Calu3 (cell line): ENCODE data around the gene FILIP1L. TPM values are rescaled to one million over a fixed set of nuclear protein-coding genes. Genes with fewer than 3 reads are reported as not detected.

Source experiments
- BruUV-seq: library from RNA; stranded (reverse); fragments of 400-500 nt; replicated peaks from 2 replicates; lab custom pipeline; 2021; lab: Mats Ljungman, UMichigan
- CTCF ChIA-PET: fragments of 300-600 bp; sonication (Branson Sonifier 250); formaldehyde crosslinking; loops from one replicate; lab custom pipeline; 2022; ENCODE audit warnings: antibody characterized with exemption; lab: Charles Lee
- DNase-seq: peaks from one replicate; pipeline ENCODE4 v3.0.0; 2022
- H3K27ac Mint-ChIP-seq: one replicate; pipeline ENCODE4 v1.8.0; 2022; ENCODE audit warnings: mixed read lengths; ENCODE audit not compliant: unreplicated experiment
- H3K27me3 Mint-ChIP-seq: one replicate; pipeline ENCODE4 v1.8.0; 2022; ENCODE audit warnings: mixed read lengths; ENCODE audit not compliant: unreplicated experiment
- H3K36me3 Mint-ChIP-seq: one replicate; pipeline ENCODE4 v1.8.0; 2022; ENCODE audit warnings: mild to moderate bottlenecking, moderate library complexity, mixed read lengths; ENCODE audit not compliant: insufficient read depth, unreplicated experiment
- H3K4me1 Mint-ChIP-seq: one replicate; pipeline ENCODE4 v1.8.0; 2022; ENCODE audit warnings: mild to moderate bottlenecking, low read depth, mixed read lengths; ENCODE audit not compliant: unreplicated experiment
- H3K4me3 Mint-ChIP-seq: one replicate; pipeline ENCODE4 v1.8.0; 2022; ENCODE audit warnings: mild to moderate bottlenecking, low read depth, moderate library complexity, mixed read lengths; ENCODE audit not compliant: unreplicated experiment
- H3K9me3 Mint-ChIP-seq: one replicate; pipeline ENCODE4 v1.8.0; 2022; ENCODE audit warnings: low read depth, mixed read lengths; ENCODE audit not compliant: unreplicated experiment
- intact Hi-C: fragments of 100-400 bp; cut with micrococcal nuclease; formaldehyde crosslinking; loops from one replicate; pipeline ENCODE4 v1.10.0; 2022; ENCODE audit not compliant: unreplicated experiment
- total RNA-seq: library from RNA; stranded (reverse); gene quantifications from 2 replicates; pipeline ENCODE4 v1.2.3, GENCODE V29; 2022
- TF ChIP-seq, protein P1 (sequence below): fragments of 200-600 bp; IDR thresholded peaks from one replicate; pipeline ENCODE4 v1.8.0; 2022; ENCODE audit warnings: antibody characterized with exemption; ENCODE audit not compliant: unreplicated experiment

Gene FILIP1L
- total RNA-seq, 1 experiment from 2014 or later, result 5.2 TPM

- TF ChIP-seq, protein P1, sequence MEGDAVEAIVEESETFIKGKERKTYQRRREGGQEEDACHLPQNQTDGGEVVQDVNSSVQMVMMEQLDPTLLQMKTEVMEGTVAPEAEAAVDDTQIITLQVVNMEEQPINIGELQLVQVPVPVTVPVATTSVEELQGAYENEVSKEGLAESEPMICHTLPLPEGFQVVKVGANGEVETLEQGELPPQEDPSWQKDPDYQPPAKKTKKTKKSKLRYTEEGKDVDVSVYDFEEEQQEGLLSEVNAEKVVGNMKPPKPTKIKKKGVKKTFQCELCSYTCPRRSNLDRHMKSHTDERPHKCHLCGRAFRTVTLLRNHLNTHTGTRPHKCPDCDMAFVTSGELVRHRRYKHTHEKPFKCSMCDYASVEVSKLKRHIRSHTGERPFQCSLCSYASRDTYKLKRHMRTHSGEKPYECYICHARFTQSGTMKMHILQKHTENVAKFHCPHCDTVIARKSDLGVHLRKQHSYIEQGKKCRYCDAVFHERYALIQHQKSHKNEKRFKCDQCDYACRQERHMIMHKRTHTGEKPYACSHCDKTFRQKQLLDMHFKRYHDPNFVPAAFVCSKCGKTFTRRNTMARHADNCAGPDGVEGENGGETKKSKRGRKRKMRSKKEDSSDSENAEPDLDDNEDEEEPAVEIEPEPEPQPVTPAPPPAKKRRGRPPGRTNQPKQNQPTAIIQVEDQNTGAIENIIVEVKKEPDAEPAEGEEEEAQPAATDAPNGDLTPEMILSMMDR, result no peak
- Mint-ChIP-seq H3K27me3 (no peaks in the 10 kb centered on the region), H3K36me3 (no peaks in the 10 kb centered on the region), H3K4me1 (peaks cover 50% of the 10 kb centered on the region), H3K9me3 (no peaks in the 10 kb centered on the region), H3K4me3 (no peak overlapping the region), H3K27ac (no peak overlapping the region)
- BruUV-seq, result no TSS peak
- CTCF ChIA-PET, result interaction anchor here (0.7 to 2.0 kb wide), 7 partner anchors 14 to 216 kb away, joined by 3 to 7 read pairs (median 4); no protein-coding TSS in a partner anchor
- DNase-seq, result no peak
- intact Hi-C loops, result loop anchor here (10.0 kb wide), 3 partner anchors 93 to 203 kb away; no protein-coding TSS in a partner anchor
Observed at GRCh38 chr3:100048248-100048647, 66.1 kb downstream of the FILIP1L start.

DNA sequence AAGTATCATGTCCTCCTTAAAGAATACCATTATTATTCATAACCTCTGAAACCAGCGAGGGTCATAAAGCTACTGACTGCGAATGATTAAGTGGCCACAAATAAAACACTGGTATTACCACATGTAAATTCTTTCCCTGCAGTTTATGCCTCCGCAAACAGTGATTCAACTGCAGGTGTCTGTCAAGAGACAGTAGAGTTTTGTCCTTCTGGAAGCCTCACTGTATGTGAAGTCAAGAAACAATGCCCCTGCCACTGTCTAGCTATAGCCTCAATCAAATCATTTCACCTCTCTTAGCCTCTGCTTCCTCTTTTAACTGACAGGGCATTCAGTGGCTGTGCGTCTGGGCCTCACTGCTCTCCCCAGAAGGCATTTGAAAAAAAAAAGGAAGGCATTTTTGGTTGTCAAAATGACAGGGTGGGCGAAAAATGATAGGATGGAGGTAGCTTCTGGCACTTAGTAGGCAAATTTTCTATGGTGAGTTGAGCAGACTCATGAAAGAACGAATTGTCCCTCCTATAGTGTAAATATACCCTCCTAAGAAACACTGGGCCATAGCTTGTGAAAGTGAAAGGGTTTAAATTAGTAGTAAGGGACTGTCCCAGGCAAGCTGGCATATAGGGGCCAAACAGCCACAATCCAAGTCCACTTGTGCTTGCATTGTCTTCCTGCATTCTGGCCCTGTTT, 66.7 kb downstream of the FILIP1L start:
- peak; percentile 37 for DNase-seq
- Mint-ChIP-seq H3K4me3 (peak overlapping the region; percentile 49), H3K9me3 (no peaks in the 10 kb centered on the region), H3K27ac (peak overlapping the region; percentile 84), H3K4me1 (peaks cover 57% of the 10 kb centered on the region), H3K27me3 (no peaks in the 10 kb centered on the region), H3K36me3 (peaks cover 3% of the 10 kb centered on the region)
- CTCF ChIA-PET, result interaction anchor here (0.7 to 2.0 kb wide), 10 partner anchors 10 to 216 kb away, joined by 3 to 7 read pairs (median 3); no protein-coding TSS in a partner anchor
- no TSS peak for BruUV-seq
- TF ChIP-seq, protein P1, result no peak
- intact Hi-C loops, result loop anchor here (10.0 kb wide), 3 partner anchors 93 to 203 kb away; no protein-coding TSS in a partner anchor

DNA sequence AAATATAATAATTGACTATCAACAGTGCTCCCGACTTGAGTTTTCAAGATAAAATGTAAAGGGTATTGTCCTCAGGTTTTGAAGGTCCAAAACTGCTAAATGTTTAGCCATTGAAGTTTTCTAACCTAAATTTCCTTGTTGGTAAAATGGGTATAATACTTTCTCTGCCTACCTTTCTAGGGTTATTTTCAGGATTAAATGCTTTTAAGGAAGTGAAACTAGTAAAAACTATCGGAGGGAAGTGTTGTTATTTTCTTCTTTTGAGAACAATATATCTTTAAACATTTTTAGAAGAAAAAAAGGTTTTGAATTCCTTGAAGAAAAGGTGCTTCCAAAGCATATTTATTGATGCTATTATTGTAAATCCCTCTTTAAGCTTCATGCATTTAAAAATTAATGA, 67.3 kb downstream of the FILIP1L start:
- CTCF ChIA-PET, result interaction anchor here (0.7 to 2.0 kb wide), 7 partner anchors 11 to 215 kb away, joined by 3 to 7 read pairs (median 3); no protein-coding TSS in a partner anchor
- H3K27me3 Mint-ChIP-seq, result no peaks in the 10 kb centered on the region
- no peak for DNase-seq
- intact Hi-C loops, result loop anchor here (10.0 kb wide), 3 partner anchors 92 to 202 kb away; no protein-coding TSS in a partner anchor
- TF ChIP-seq, protein P1, result no peak
- H3K27ac Mint-ChIP-seq, result peak overlapping the region; percentile 84
- peaks cover 9% of the 10 kb centered on the region for H3K36me3 Mint-ChIP-seq
- no peaks in the 10 kb centered on the region for H3K9me3 Mint-ChIP-seq
- H3K4me3 Mint-ChIP-seq, result peak overlapping the region; percentile 49
- BruUV-seq, result no TSS peak
- peaks cover 63% of the 10 kb centered on the region for H3K4me1 Mint-ChIP-seq

DNA sequence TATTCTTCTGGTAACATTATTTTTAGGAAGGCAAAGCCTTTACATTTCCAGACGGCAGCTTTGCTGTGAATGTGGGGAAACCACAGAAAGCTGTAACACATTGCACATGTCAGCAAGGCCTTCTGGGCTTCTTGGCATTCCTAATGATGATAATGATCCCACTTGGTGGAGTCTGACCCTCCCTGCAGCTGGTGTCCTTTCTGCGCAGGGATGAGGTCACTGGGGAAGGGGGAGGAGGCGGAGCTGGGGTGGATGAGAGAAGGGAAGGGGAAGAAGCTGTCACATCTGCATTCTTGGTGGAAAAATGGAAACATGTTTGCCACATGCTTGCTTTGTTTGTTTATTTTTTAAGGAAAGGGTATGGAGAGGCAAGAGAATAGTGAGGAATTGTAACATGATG, 68.6 kb downstream of the FILIP1L start:
- Mint-ChIP-seq H3K9me3 (no peaks in the 10 kb centered on the region), H3K27me3 (no peaks in the 10 kb centered on the region), H3K36me3 (peaks cover 19% of the 10 kb centered on the region), H3K27ac (peak overlapping the region; percentile 81), H3K4me3 (no peak overlapping the region), H3K4me1 (peaks cover 76% of the 10 kb centered on the region)
- CTCF ChIA-PET, result interaction anchor here (1.3 kb wide), 1 partner anchor 52 kb away, joined by 4 read pairs; no protein-coding TSS in a partner anchor
- intact Hi-C loops, result loop anchor here (10.0 kb wide), 3 partner anchors 91 to 201 kb away; no protein-coding TSS in a partner anchor
- no peak for DNase-seq
- BruUV-seq, result no TSS peak
- TF ChIP-seq, protein P1, result no peak
